ENCODE results near the gene MAOB.

The MAOB gene

GRCh38 chrX:43845776-43846175, 36.5 kb downstream of the MAOB start:
- no peak overlapping the region for H2AFZ ChIP-seq
- no peak overlapping the region for H3K4me3 ChIP-seq (ENCODE audit: low read depth, low read length)
- H3K9ac ChIP-seq, result no peak overlapping the region
- H3K4me2 ChIP-seq (ENCODE audit: low read length), result no peak overlapping the region
- no peaks in the 10 kb centered on the region for H3K36me3 ChIP-seq (ENCODE audit: control insufficient read depth, insufficient read depth, low read length)
- no peaks in the 10 kb centered on the region for H3K79me2 ChIP-seq
- TF ChIP-seq CTCF (IDR thresholded peaks at IDR 0.05), result no peak
- H3K9me3 ChIP-seq (ENCODE audit: control insufficient read depth, low read length), result no peaks in the 10 kb centered on the region
- H3K27me3 ChIP-seq (ENCODE audit: control insufficient read depth, insufficient read depth, low read length), result no peaks in the 10 kb centered on the region
- H3K4me1 ChIP-seq, result no peaks in the 10 kb centered on the region
- H3K27ac ChIP-seq, result no peak overlapping the region

- no peak for TF ChIP-seq CTCF (IDR thresholded peaks at IDR 0.05)
- H2AFZ ChIP-seq, result no peak overlapping the region
Observed at GRCh38 chrX:43840265-43840664, 42.0 kb downstream of the MAOB start.

GRCh38 chrX:43836435-43837184, 45.6 kb downstream of the MAOB start:
- no peaks in the 10 kb centered on the region for H3K4me1 ChIP-seq
- no peak overlapping the region for H2AFZ ChIP-seq
- H3K9ac ChIP-seq, result no peak overlapping the region
- H3K4me2 ChIP-seq (ENCODE audit: low read length), result no peak overlapping the region
- H3K27me3 ChIP-seq (ENCODE audit: control insufficient read depth, insufficient read depth, low read length), result no peaks in the 10 kb centered on the region
- peak; percentile 55 for TF ChIP-seq CTCF (IDR thresholded peaks at IDR 0.05)
- no peak overlapping the region for H3K4me3 ChIP-seq (ENCODE audit: low read depth, low read length)
- H3K27ac ChIP-seq, result no peak overlapping the region
- no peaks in the 10 kb centered on the region for H3K79me2 ChIP-seq
- no peaks in the 10 kb centered on the region for H3K36me3 ChIP-seq (ENCODE audit: control insufficient read depth, insufficient read depth, low read length)
- no peaks in the 10 kb centered on the region for H3K9me3 ChIP-seq (ENCODE audit: control insufficient read depth, low read length)

More at GRCh38 chrX:43840265-43840664, 42.0 kb downstream of the MAOB start:
- Histone ChIP-seq H3K36me3 (ENCODE audit: control insufficient read depth, insufficient read depth, low read length) (no peaks in the 10 kb centered on the region), H3K9me3 (ENCODE audit: control insufficient read depth, low read length) (no peaks in the 10 kb centered on the region), H3K27me3 (ENCODE audit: control insufficient read depth, insufficient read depth, low read length) (no peaks in the 10 kb centered on the region), H3K4me1 (no peaks in the 10 kb centered on the region), H3K4me2 (ENCODE audit: low read length) (no peak overlapping the region), H3K79me2 (no peaks in the 10 kb centered on the region), H3K27ac (no peak overlapping the region), H3K4me3 (ENCODE audit: low read depth, low read length) (no peak overlapping the region), H3K9ac (no peak overlapping the region)

GRCh38 chrX:43835559-43835958, 46.7 kb downstream of the MAOB start:
- no peak for TF ChIP-seq CTCF (IDR thresholded peaks at IDR 0.05)
- Histone ChIP-seq H2AFZ (no peak overlapping the region), H3K4me3 (ENCODE audit: low read depth, low read length) (no peak overlapping the region), H3K4me1 (no peaks in the 10 kb centered on the region), H3K9ac (no peak overlapping the region), H3K27ac (no peak overlapping the region), H3K79me2 (no peaks in the 10 kb centered on the region), H3K9me3 (ENCODE audit: control insufficient read depth, low read length) (no peaks in the 10 kb centered on the region), H3K36me3 (ENCODE audit: control insufficient read depth, insufficient read depth, low read length) (no peaks in the 10 kb centered on the region), H3K4me2 (ENCODE audit: low read length) (no peak overlapping the region), H3K27me3 (ENCODE audit: control insufficient read depth, insufficient read depth, low read length) (no peaks in the 10 kb centered on the region)

- Histone ChIP-seq H3K36me3 (ENCODE audit: control insufficient read depth, insufficient read depth, low read length) (no peaks in the 10 kb centered on the region), H3K27ac (no peak overlapping the region), H3K4me1 (no peaks in the 10 kb centered on the region), H3K9me3 (ENCODE audit: control insufficient read depth, low read length) (no peaks in the 10 kb centered on the region), H3K79me2 (no peaks in the 10 kb centered on the region), H3K4me3 (ENCODE audit: low read depth, low read length) (no peak overlapping the region), H3K27me3 (ENCODE audit: control insufficient read depth, insufficient read depth, low read length) (no peaks in the 10 kb centered on the region), H3K9ac (no peak overlapping the region), H3K4me2 (ENCODE audit: low read length) (no peak overlapping the region), H2AFZ (no peak overlapping the region)
- no peak for TF ChIP-seq CTCF (IDR thresholded peaks at IDR 0.05)
Observed at GRCh38 chrX:43827791-43828190, 54.5 kb downstream of the MAOB start.
